HEK293T (cell line): ENCODE measurements around the gene PAX8.

Experiments used
- ARNT ChIP-seq: fragments of 450-650 bp; IDR thresholded peaks from 2 replicates; pipeline ENCODE4 v1.6.1; 2017; ENCODE audit warnings: mild to moderate bottlenecking
- BHLHE40 ChIP-seq: fragments of 450-650 bp; IDR thresholded peaks from 2 replicates; pipeline ENCODE4 v1.6.1; 2016; ENCODE audit warnings: mild to moderate bottlenecking, moderate library complexity, borderline replicate concordance
- CTBP1 ChIP-seq: fragments of 450-650 bp; IDR thresholded peaks from 2 replicates; pipeline ENCODE4 v1.6.1; 2016; ENCODE audit warnings: borderline replicate concordance
- ELF4 ChIP-seq: fragments of 450-650 bp; IDR thresholded peaks from 2 replicates; pipeline ENCODE4 v1.6.1; 2017; ENCODE audit warnings: antibody characterized with exemption
- FOXA1 ChIP-seq: fragments of 450-650 bp; IDR thresholded peaks from 2 replicates; pipeline ENCODE4 v1.6.1; 2016; ENCODE audit warnings: mild to moderate bottlenecking
- FOXK2 ChIP-seq: fragments of 450-650 bp; IDR thresholded peaks from 2 replicates; pipeline ENCODE4 v1.6.1; 2016; ENCODE audit warnings: mild to moderate bottlenecking
- FOXM1 ChIP-seq: fragments of 450-650 bp; IDR thresholded peaks from 2 replicates; pipeline ENCODE4 v1.6.1; 2017; ENCODE audit warnings: mild to moderate bottlenecking, borderline replicate concordance
- HDGF ChIP-seq: fragments of 450-650 bp; IDR thresholded peaks from 2 replicates; pipeline ENCODE4 v1.6.1; 2017; ENCODE audit warnings: antibody characterized with exemption, borderline replicate concordance
- NFRKB ChIP-seq: fragments of 450-650 bp; IDR thresholded peaks from 2 replicates; pipeline ENCODE4 v1.6.1; 2016; ENCODE audit warnings: mild to moderate bottlenecking, moderate library complexity
- SP1 ChIP-seq: fragments of 450-650 bp; IDR thresholded peaks from 2 replicates; pipeline ENCODE4 v1.6.1; 2017
- SUZ12 ChIP-seq: fragments of 450-650 bp; IDR thresholded peaks from 2 replicates; pipeline ENCODE4 v1.6.1; 2016; ENCODE audit warnings: mild to moderate bottlenecking
- TARDBP ChIP-seq: fragments of 450-650 bp; IDR thresholded peaks from 2 replicates; pipeline ENCODE4 v1.6.1; 2016

- TF ChIP-seq ARNT (no peak), TARDBP (no peak), CTBP1 (no peak), FOXA1 (no peak), HDGF (no peak), SP1 (no peak), NFRKB (no peak), BHLHE40 (no peak), ELF4 (no peak), FOXM1 (no peak), FOXK2 (no peak), SUZ12 (no peak)
These were observed 41.0 kb downstream of the PAX8 start for GRCh38 chr2:113237604-113238160.
